Glutamatergic neuron (in vitro differentiated cells): ENCODE results near the gene MC1R. TPM values are rescaled to one million over a fixed set of nuclear protein-coding genes. Genes with fewer than 3 reads are reported as not detected.
A peak's percentile ranks its signal among the peaks of the same experiment; 100 is the strongest.

Experiments
- DNase-seq: peaks from one replicate; pipeline ENCODE4 v3.0.0; 2022
- H3K27ac Mint-ChIP-seq: one replicate; pipeline ENCODE4 v1.8.0; 2020; ENCODE audit warnings: mild to moderate bottlenecking, mixed read lengths, inconsistent platforms; ENCODE audit not compliant: unreplicated experiment
- H3K27me3 Mint-ChIP-seq: one replicate; pipeline ENCODE4 v1.8.0; 2020; ENCODE audit warnings: mild to moderate bottlenecking, moderate library complexity, mixed read lengths, inconsistent platforms; ENCODE audit not compliant: unreplicated experiment
- H3K36me3 Mint-ChIP-seq: one replicate; pipeline ENCODE4 v1.8.0; 2020; ENCODE audit warnings: mild to moderate bottlenecking, mixed read lengths, inconsistent platforms; ENCODE audit not compliant: unreplicated experiment
- H3K4me1 Mint-ChIP-seq: one replicate; pipeline ENCODE4 v1.8.0; 2020; ENCODE audit warnings: mild to moderate bottlenecking, low read depth, mixed read lengths, inconsistent platforms; ENCODE audit not compliant: unreplicated experiment
- H3K4me3 Mint-ChIP-seq: one replicate; pipeline ENCODE4 v1.8.0; 2020; ENCODE audit warnings: mild to moderate bottlenecking, mixed read lengths, inconsistent platforms; ENCODE audit not compliant: unreplicated experiment
- H3K9me3 Mint-ChIP-seq: one replicate; pipeline ENCODE4 v1.8.0; 2020; ENCODE audit warnings: mild to moderate bottlenecking, moderate library complexity, mixed read lengths, inconsistent platforms; ENCODE audit not compliant: unreplicated experiment
- total RNA-seq: library from RNA; stranded (reverse); fragmentation: NEBNext Ultra II Directional; extraction: Animal tissue kit (Norgen Biotek cat#: 25700); gene quantifications from one replicate; pipeline ENCODE4 v1.2.1, GENCODE V29; 2021; ENCODE audit not compliant: unreplicated experiment
- TF ChIP-seq, protein P1 (sequence below): fragments of 200-600 bp; sonication (generic); IDR thresholded peaks from one replicate; pipeline ENCODE4 v1.5.0; 2021; ENCODE audit not compliant: partially characterized antibody, unreplicated experiment

The MC1R gene
- total RNA-seq, 1 donor from 2014 or later: 12.8 TPM

DNA sequence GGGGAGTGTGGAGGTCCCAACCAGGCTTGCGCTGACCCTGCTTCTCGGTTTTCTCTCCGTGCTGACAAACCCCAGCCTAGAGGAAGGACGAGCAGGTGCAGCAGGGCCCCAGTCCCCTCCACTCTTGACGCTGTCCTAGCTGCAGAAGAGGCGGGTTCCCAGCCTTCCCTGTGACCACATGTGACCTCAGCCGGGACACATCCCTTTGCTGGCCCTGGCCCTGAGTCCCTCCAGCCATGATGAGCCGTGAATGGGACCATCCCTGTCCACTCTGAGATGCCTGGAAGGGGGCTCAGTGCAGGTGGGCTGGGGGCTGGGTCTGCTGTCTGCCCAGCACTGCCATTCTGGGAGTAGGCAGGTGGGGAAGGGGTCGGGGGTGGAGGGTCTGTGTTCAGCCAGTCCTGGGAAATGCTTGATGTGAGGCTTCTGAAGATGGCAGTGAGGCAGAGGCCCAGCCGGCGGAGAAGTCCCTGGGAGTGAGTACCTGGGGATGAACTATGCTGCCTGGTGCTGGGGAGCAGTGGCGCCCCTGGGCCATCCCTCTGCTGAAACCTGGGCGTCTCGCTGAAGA, 2.6 kb downstream of the MC1R start:
- peaks cover 30% of the 10 kb centered on the region for H3K27me3 Mint-ChIP-seq
- H3K27ac Mint-ChIP-seq: peak overlapping the region; percentile 100
- peak overlapping the region; percentile 98 for H3K4me3 Mint-ChIP-seq

DNA sequence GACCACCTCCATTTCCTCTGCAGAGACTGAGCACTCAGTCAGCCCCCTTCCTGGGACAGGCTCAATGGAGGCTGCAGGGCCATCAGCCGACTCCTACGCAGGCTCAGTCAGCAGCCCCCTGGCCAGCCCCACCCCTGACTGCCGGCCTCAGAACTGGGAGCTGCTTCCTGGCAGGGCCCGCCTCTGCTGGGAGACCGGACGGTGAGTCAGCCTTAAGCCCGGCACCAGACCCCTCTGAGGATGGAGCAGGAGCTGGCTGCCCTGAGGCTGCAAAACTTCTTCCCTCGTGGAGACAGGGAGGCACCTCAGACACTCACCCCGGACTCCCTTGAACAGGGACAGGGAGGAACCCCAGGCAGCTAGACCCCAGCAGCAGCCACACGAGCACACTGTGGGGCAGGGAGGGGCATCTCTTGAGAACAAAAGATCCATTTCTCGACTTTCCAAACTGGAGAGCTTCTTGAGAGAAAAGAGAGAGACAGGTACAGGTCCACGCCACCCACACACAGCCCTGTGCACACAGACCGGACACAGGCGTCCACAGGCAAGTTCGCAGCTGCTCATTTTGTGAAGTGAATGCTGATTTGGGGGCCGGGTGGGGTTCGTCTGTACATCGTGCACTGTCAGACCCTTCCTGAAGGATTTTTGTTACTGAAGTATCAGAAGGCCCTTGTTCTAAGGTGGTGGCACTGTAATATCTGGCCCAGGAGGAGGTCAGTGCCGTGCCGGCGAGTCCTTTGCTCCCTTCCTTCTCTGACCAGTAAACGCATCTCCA, 3.2 kb downstream of the MC1R start:
- DNase-seq: peak; percentile 80
- Mint-ChIP-seq H3K9me3 (peaks cover 27% of the 10 kb centered on the region), H3K4me3 (peak overlapping the region; percentile 98), H3K36me3 (no peaks in the 10 kb centered on the region), H3K27me3 (peaks cover 34% of the 10 kb centered on the region), H3K27ac (peak overlapping the region; percentile 100), H3K4me1 (peaks cover 3% of the 10 kb centered on the region)
- TF ChIP-seq, protein P1, sequence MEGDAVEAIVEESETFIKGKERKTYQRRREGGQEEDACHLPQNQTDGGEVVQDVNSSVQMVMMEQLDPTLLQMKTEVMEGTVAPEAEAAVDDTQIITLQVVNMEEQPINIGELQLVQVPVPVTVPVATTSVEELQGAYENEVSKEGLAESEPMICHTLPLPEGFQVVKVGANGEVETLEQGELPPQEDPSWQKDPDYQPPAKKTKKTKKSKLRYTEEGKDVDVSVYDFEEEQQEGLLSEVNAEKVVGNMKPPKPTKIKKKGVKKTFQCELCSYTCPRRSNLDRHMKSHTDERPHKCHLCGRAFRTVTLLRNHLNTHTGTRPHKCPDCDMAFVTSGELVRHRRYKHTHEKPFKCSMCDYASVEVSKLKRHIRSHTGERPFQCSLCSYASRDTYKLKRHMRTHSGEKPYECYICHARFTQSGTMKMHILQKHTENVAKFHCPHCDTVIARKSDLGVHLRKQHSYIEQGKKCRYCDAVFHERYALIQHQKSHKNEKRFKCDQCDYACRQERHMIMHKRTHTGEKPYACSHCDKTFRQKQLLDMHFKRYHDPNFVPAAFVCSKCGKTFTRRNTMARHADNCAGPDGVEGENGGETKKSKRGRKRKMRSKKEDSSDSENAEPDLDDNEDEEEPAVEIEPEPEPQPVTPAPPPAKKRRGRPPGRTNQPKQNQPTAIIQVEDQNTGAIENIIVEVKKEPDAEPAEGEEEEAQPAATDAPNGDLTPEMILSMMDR: no peak

More for the DNA sequence above, 2.6 kb downstream of the MC1R start:
- H3K9me3 Mint-ChIP-seq: peaks cover 24% of the 10 kb centered on the region
- no peaks in the 10 kb centered on the region for H3K36me3 Mint-ChIP-seq
- DNase-seq: peak; percentile 57
- TF ChIP-seq, protein P1: no peak
- peaks cover 3% of the 10 kb centered on the region for H3K4me1 Mint-ChIP-seq

DNA sequence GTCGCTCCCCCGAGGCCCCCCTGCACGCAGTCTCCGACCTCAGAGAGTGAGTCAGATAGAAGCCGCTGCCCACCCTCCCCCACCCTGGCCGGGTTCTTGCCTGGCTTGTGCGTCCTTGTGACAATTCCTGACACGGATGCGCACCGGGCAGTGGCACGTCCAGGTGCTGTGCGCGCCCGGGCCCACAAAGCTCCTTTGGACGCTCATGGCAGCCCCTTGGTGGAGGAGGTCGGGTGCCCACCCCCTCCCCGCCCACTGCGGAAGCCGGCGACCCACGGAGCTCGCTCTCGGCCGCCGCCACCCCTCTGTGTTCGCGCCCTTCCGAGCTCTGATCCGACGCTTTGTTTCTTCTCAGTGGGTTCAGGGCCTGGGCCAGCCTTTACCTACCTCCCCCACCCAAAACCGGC, 3.8 kb downstream of the MC1R start:
- TF ChIP-seq, protein P1: no peak
- peaks cover 30% of the 10 kb centered on the region for H3K9me3 Mint-ChIP-seq
- peak; percentile 95 for DNase-seq

DNA sequence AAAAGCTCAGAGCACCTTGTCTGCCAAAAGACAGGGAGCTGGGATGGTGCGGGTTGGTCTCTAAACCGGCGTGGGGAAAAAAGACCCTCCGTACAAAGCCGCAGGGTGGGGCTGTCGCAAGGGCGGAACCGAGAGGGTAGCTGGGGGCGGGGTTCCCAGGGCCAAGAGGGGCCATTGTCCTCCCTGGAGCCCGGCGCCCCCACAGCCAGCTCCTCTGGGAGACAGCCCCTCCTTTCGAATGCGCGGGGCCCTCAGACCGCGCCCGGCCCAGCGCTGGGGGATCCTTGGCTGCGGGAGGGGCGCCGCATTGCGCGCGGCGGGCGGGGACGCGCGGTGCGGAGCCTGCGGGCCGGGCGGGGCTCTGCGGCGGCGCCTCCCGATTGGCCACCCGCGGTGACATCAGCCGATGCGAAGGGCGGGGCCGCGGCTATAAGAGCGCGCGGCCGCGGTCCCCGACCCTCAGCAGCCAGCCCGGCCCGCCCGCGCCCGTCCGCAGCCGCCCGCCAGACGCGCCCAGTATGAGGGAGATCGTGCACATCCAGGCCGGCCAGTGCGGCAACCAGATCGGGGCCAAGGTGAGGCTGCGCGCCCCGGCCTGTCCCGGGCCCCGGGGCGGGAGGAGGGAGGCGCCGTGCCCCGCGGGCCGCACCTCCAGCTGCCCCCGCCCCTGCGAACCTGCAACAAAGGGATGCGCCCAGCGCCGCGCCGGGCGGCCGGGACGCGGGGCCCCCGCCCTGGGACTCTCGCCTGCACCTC, 4.4 kb downstream of the MC1R start, which contains the start of gene TUBB3:
TUBB3 (plus strand) TSS at position 459 of the 756 bp plus-strand sequence; CDS start at position 519, 60 bp downstream.
- Mint-ChIP-seq H3K4me1 (peaks cover 8% of the 10 kb centered on the region), H3K9me3 (peaks cover 34% of the 10 kb centered on the region), H3K27ac (peak within 1 kb of the TSS; percentile 100), H3K36me3 (no peaks in the 10 kb centered on the region), H3K4me3 (peak within 1 kb of the TSS; percentile 98), H3K27me3 (peaks cover 35% of the 10 kb centered on the region)
- DNase-seq: peak; percentile 95
- TF ChIP-seq, protein P1: no peak

More for the DNA sequence above, 3.8 kb downstream of the MC1R start:
- peaks cover 5% of the 10 kb centered on the region for H3K4me1 Mint-ChIP-seq
- peak overlapping the region; percentile 100 for H3K27ac Mint-ChIP-seq
- peaks cover 34% of the 10 kb centered on the region for H3K27me3 Mint-ChIP-seq
- peak overlapping the region; percentile 98 for H3K4me3 Mint-ChIP-seq
- H3K36me3 Mint-ChIP-seq: no peaks in the 10 kb centered on the region
